ENCODE data around the gene PCSK5. TPM values are rescaled to one million over a fixed set of nuclear protein-coding genes. Genes with fewer than 3 reads are reported as not detected.

PCSK5 gene
- total RNA-seq, 1 experiment from 2014 or later, result 6.9 TPM

GRCh38 chr9:75909776-75910175 is 19.3 kb downstream of the PCSK5 start:
- RAD21 ChIA-PET (ENCODE audit: low non-redundant PET in 1 of 2, low total read pairs in 2 of 2, uncharacterized antibody in 2 of 2, unreplicated experiment in 2 of 2), result no interaction called here

More at GRCh38 chr9:75909776-75910175, 19.3 kb downstream of the PCSK5 start:
- Histone ChIP-seq H3K9me2 (ENCODE audit: insufficient read depth) (no peaks in the 10 kb centered on the region), H3K27ac (ENCODE audit: low read depth, low read length) (no peak overlapping the region), H3K9ac (ENCODE audit: low read length) (no peak overlapping the region), H3K4me1 (ENCODE audit: control insufficient read depth in 1 of 2, insufficient read depth in 2 of 2, low read length in 2 of 2) (peaks cover 0 to 10% of the 10 kb centered on the region in 2 experiments; a peak in 2 of 4 replicates), H3K4me2 (ENCODE audit: low read length) (no peak overlapping the region), H3K36me3 (ENCODE audit: control insufficient read depth in 1 of 2, insufficient read depth in 2 of 2, low read length in 2 of 2) (no peaks in the 10 kb centered on the region), H4K20me1 (ENCODE audit: insufficient read depth) (no peaks in the 10 kb centered on the region), H3K9me3 (ENCODE audit: control insufficient read depth in 1 of 2, insufficient read depth in 1 of 2, low read depth in 1 of 2, low read length in 2 of 2) (no peaks in the 10 kb centered on the region), H2AFZ (ENCODE audit: low read depth, low read length, poor library complexity, severe bottlenecking) (no peak overlapping the region), H3K27me3 (ENCODE audit: insufficient read depth, low read length) (no peaks in the 10 kb centered on the region), H3K4me3 (replicated peaks in 1 of 2; ENCODE audit: low read depth in 1 of 2, low read length in 2 of 2) (no peak overlapping the region), H3K79me2 (ENCODE audit: insufficient read depth, low read length) (no peaks in the 10 kb centered on the region)
- ATAC-seq, result no peak; the same call in 1 of the 2 replicates
- BruUV-seq (replicated peaks), result no TSS peak
- peak; percentile 21 for DNase-seq (ENCODE audit: low read depth, low spot score)
- TF ChIP-seq SIN3A (IDR thresholded peaks at IDR 0.05; ENCODE audit: low read depth), result no peak
- no peak for TF ChIP-seq CBX3 (IDR thresholded peaks at IDR 0.05; ENCODE audit: low read depth)
- no peak for TF ChIP-seq EZH2phosphoT487 (IDR thresholded peaks at IDR 0.05; ENCODE audit: borderline replicate concordance)
- no peak for TF ChIP-seq SRF (IDR thresholded peaks at IDR 0.05; ENCODE audit: low read depth)
- no peak for TF ChIP-seq RAD21 (IDR thresholded peaks at IDR 0.05; ENCODE audit: low read depth)
- TF ChIP-seq EGR1 (IDR thresholded peaks at IDR 0.05; ENCODE audit: low read depth), result no peak
- no peak for TF ChIP-seq ZFX (IDR thresholded peaks at IDR 0.05)
- no peak for TF ChIP-seq ELF1 (IDR thresholded peaks at IDR 0.05; ENCODE audit: borderline replicate concordance, low read depth)
- no peak for TF ChIP-seq POLR2A (IDR thresholded peaks at IDR 0.05; ENCODE audit: borderline replicate concordance, extremely low read depth, insufficient read depth, insufficient read length)
- TF ChIP-seq CEBPB (IDR thresholded peaks at IDR 0.05; ENCODE audit: low read depth), result no peak
- no peak for TF ChIP-seq ATF3 (IDR thresholded peaks at IDR 0.05)
- no peak for TF ChIP-seq TCF7L2 (IDR thresholded peaks at IDR 0.05; ENCODE audit: borderline replicate concordance, extremely low read depth, insufficient read depth, insufficient read length)
- TF ChIP-seq POLR2AphosphoS5 (IDR thresholded peaks at IDR 0.05; ENCODE audit: low read depth, low read length), result no peak
- TF ChIP-seq SP1 (IDR thresholded peaks at IDR 0.05; ENCODE audit: low read depth), result no peak
- no peak for TF ChIP-seq ZNF274 (IDR thresholded peaks at IDR 0.05; ENCODE audit: low read depth, low read length)
- TF ChIP-seq YY1 (IDR thresholded peaks at IDR 0.05; ENCODE audit: extremely low read depth, insufficient replicate concordance, low read depth, low read length), result no peak
- no peak for TF ChIP-seq MAX (IDR thresholded peaks at IDR 0.05)
- TF ChIP-seq ZBTB33 (IDR thresholded peaks at IDR 0.05; ENCODE audit: extremely low read depth, insufficient replicate concordance, low read length), result no peak
- no peak for TF ChIP-seq FOSL1 (IDR thresholded peaks at IDR 0.05; ENCODE audit: low read depth)
- intact Hi-C loops (cut with micrococcal nuclease), result no loop called here
- ChIA-PET CTCF (no interaction called here), POLR2A (no interaction called here)
